HepG2 (cell line): Measurements from ENCODE around the gene TRAPPC12. TPM values are rescaled to one million over a fixed set of nuclear protein-coding genes. Genes with fewer than 3 reads are reported as not detected.
A peak's percentile ranks its signal among the peaks of the same experiment; 100 is the strongest.

ENCODE experiments used
- ATAD3A ChIP-seq: sonication (generic); formaldehyde crosslinking; IDR thresholded peaks from 2 replicates; pipeline ENCODE4 v1.4.0; 2020; ENCODE audit warnings: missing genetic modification reagents
- BCLAF1 ChIP-seq: fragments of 450-650 bp; IDR thresholded peaks from 2 replicates; pipeline ENCODE4 v1.6.1; 2017; ENCODE audit warnings: mild to moderate bottlenecking
- CBX5 ChIP-seq: sonication (generic); formaldehyde crosslinking; IDR thresholded peaks from 2 replicates; pipeline ENCODE4 v1.4.0; 2020; ENCODE audit warnings: missing genetic modification reagents, borderline replicate concordance
- FOXM1 ChIP-seq: sonication (generic); formaldehyde crosslinking; IDR thresholded peaks from 2 replicates; pipeline ENCODE4 v1.5.0; 2020; ENCODE audit warnings: missing genetic modification reagents
- GFI1 ChIP-seq: sonication (generic); formaldehyde crosslinking; IDR thresholded peaks from 2 replicates; pipeline ENCODE4 v1.5.0; 2020; ENCODE audit warnings: missing genetic modification reagents, mild to moderate bottlenecking, borderline replicate concordance
- GTF2F1 ChIP-seq: fragments of 150-350 bp; IDR thresholded peaks from 2 replicates; pipeline ENCODE4 v1.6.1; 2014; ENCODE audit warnings: low read length
- HDAC1 ChIP-seq: sonication (generic); formaldehyde crosslinking; IDR thresholded peaks from 2 replicates; pipeline ENCODE4 v1.5.1; 2020; ENCODE audit warnings: mild to moderate bottlenecking, missing genetic modification reagents
- HOXA5 ChIP-seq: sonication (generic); formaldehyde crosslinking; IDR thresholded peaks from 2 replicates; pipeline ENCODE4 v1.4.0; 2020; ENCODE audit warnings: missing genetic modification reagents
- KAT7 ChIP-seq: IDR thresholded peaks from 2 replicates; pipeline ENCODE4 v1.6.1; 2018; ENCODE audit warnings: borderline replicate concordance, missing compliant biosample characterization
- KMT2B ChIP-seq: IDR thresholded peaks from 2 replicates; pipeline ENCODE4 v1.6.1; 2016; ENCODE audit warnings: missing genetic modification reagents, missing compliant biosample characterization
- TRAFD1 ChIP-seq: sonication (generic); formaldehyde crosslinking; IDR thresholded peaks from 2 replicates; pipeline ENCODE4 v1.5.1; 2020; ENCODE audit warnings: missing genetic modification reagents, mild to moderate bottlenecking, borderline replicate concordance
- ZC3H13 ChIP-seq: sonication (generic); formaldehyde crosslinking; IDR thresholded peaks from 2 replicates; pipeline ENCODE4 v1.8.1; 2023; ENCODE audit warnings: mild to moderate bottlenecking, missing genetic modification reagents, moderate library complexity
- ZNF292 ChIP-seq: sonication (generic); formaldehyde crosslinking; IDR thresholded peaks from 2 replicates; pipeline ENCODE4 v1.8.1; 2022; ENCODE audit warnings: mild to moderate bottlenecking, low read depth, missing genetic modification reagents, borderline replicate concordance
- ZNF441 ChIP-seq: sonication (generic); formaldehyde crosslinking; IDR thresholded peaks from 2 replicates; pipeline ENCODE4 v1.7.0; 2021; ENCODE audit warnings: missing genetic modification reagents, borderline replicate concordance
- ZNF703 ChIP-seq: sonication (generic); formaldehyde crosslinking; IDR thresholded peaks from 2 replicates; pipeline ENCODE4 v1.5.1; 2020; ENCODE audit warnings: missing genetic modification reagents, mild to moderate bottlenecking, moderate library complexity, borderline replicate concordance
- ZNF776 ChIP-seq: sonication (generic); formaldehyde crosslinking; IDR thresholded peaks from 2 replicates; pipeline ENCODE4 v1.4.0; 2020; ENCODE audit warnings: mild to moderate bottlenecking, missing genetic modification reagents
- ZNF83 ChIP-seq: sonication (generic); formaldehyde crosslinking; IDR thresholded peaks from 2 replicates; pipeline ENCODE4 v1.4.0; 2020; ENCODE audit warnings: missing genetic modification reagents, mild to moderate bottlenecking, borderline replicate concordance
- polyA plus RNA-seq, 8 experiments: library from polyadenylated mRNA; depleted of rRNA in 3 of 8; stranded (reverse) in 7 of 8; unstranded in 1 of 8; fragments of >200 nt; fragmentation: Illumina TruSeq in 4 of 8; extraction: Trizol in 4 of 8; gene quantifications; 2 replicates each; pipeline versions ENCODE4 v1.2.1 to v1.2.3, GENCODE V29; 2011 to 2016; ENCODE audit warnings: low read depth in 4 of 8, missing spikeins in 1 of 8, mixed read lengths in 1 of 8; ENCODE audit not compliant: insufficient read depth in 1 of 8
- total RNA-seq, 5 experiments: library from RNA; depleted of rRNA; stranded (reverse); fragments of >200 nt; fragmentation: Illumina TruSeq; extraction: Trizol; gene quantifications; 2 replicates each; pipeline ENCODE4 v1.2.3, GENCODE V29; 2016; ENCODE audit warnings: low read depth in 1 of 5
- TF ChIP-seq, protein P1 (sequence below): IDR thresholded peaks from 2 replicates; pipeline ENCODE4 v1.6.1; 2016
- TF ChIP-seq, protein P2 (sequence below): sonication (generic); formaldehyde crosslinking; IDR thresholded peaks from 2 replicates; pipeline ENCODE4 v1.4.0; 2020; ENCODE audit warnings: missing genetic modification reagents
- TF ChIP-seq, protein P3 (sequence below): sonication (generic); formaldehyde crosslinking; IDR thresholded peaks from 2 replicates; pipeline ENCODE4 v1.5.0; 2020; ENCODE audit warnings: missing genetic modification reagents

Gene TRAPPC12
- total and polyA plus RNA-seq, 2 of the 13 experiments (the other 11 are each of a cell fraction or from before 2014, with no cell fraction given), result 46.4 to 97.7 TPM

- no peak for TF ChIP-seq BCLAF1
- TF ChIP-seq, protein P1, sequence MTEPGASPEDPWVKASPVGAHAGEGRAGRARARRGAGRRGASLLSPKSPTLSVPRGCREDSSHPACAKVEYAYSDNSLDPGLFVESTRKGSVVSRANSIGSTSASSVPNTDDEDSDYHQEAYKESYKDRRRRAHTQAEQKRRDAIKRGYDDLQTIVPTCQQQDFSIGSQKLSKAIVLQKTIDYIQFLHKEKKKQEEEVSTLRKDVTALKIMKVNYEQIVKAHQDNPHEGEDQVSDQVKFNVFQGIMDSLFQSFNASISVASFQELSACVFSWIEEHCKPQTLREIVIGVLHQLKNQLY, result peak; percentile 31; the same call in 1 of the 2 replicates
- TF ChIP-seq ZNF703 (CRISPR knock-in tag), result no peak; the same call in 1 of the 2 replicates
- TF ChIP-seq FOXM1 (CRISPR knock-in tag), result no peak; the same call in 1 of the 2 replicates
- TF ChIP-seq KMT2B, result peak; percentile 92
- TF ChIP-seq ZNF441 (CRISPR knock-in tag), result no peak; the same call in 1 of the 2 replicates
- TF ChIP-seq KAT7, result peak; percentile 95
- TF ChIP-seq ZNF292 (CRISPR knock-in tag), result peak; percentile 97
- TF ChIP-seq ATAD3A, result no peak
- TF ChIP-seq GTF2F1, result no peak
- TF ChIP-seq, protein P2, sequence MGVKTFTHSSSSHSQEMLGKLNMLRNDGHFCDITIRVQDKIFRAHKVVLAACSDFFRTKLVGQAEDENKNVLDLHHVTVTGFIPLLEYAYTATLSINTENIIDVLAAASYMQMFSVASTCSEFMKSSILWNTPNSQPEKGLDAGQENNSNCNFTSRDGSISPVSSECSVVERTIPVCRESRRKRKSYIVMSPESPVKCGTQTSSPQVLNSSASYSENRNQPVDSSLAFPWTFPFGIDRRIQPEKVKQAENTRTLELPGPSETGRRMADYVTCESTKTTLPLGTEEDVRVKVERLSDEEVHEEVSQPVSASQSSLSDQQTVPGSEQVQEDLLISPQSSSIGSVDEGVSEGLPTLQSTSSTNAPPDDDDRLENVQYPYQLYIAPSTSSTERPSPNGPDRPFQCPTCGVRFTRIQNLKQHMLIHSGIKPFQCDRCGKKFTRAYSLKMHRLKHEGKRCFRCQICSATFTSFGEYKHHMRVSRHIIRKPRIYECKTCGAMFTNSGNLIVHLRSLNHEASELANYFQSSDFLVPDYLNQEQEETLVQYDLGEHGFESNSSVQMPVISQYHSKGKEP (CRISPR knock-in tag), result peak; percentile 66; the same call in 1 of the 2 replicates
- TF ChIP-seq ZC3H13 (CRISPR knock-in tag), result peak; percentile 98
- peak; percentile 61; the same call in 1 of the 2 replicates for TF ChIP-seq CBX5
- peak; percentile 57; the same call in 1 of the 2 replicates for TF ChIP-seq HOXA5
- TF ChIP-seq, protein P3, sequence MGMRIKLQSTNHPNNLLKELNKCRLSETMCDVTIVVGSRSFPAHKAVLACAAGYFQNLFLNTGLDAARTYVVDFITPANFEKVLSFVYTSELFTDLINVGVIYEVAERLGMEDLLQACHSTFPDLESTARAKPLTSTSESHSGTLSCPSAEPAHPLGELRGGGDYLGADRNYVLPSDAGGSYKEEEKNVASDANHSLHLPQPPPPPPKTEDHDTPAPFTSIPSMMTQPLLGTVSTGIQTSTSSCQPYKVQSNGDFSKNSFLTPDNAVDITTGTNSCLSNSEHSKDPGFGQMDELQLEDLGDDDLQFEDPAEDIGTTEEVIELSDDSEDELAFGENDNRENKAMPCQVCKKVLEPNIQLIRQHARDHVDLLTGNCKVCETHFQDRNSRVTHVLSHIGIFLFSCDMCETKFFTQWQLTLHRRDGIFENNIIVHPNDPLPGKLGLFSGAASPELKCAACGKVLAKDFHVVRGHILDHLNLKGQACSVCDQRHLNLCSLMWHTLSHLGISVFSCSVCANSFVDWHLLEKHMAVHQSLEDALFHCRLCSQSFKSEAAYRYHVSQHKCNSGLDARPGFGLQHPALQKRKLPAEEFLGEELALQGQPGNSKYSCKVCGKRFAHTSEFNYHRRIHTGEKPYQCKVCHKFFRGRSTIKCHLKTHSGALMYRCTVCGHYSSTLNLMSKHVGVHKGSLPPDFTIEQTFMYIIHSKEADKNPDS (CRISPR knock-in tag), result peak; percentile 91; the same call in 1 of the 2 replicates
- 0 out of 2 replicates have a peak, but pooled peaks have one; percentile 27 for TF ChIP-seq TRAFD1 (CRISPR knock-in tag)
- TF ChIP-seq HDAC1 (CRISPR knock-in tag), result peak; percentile 99
- peak; percentile 87 for TF ChIP-seq ZNF83 (CRISPR knock-in tag)
- TF ChIP-seq ZNF776, result peak; percentile 98
- peak; percentile 71; the same call in 1 of the 2 replicates for TF ChIP-seq GFI1 (CRISPR knock-in tag)
Measured at GRCh38 chr2:3379647-3380534, at the start of gene TRAPPC12 (continued).
